Measurements from ENCODE around the gene TARP.

TARP gene

GRCh38 chr7:38220452-38220851 lies 53.0 kb downstream of the TARP start:
- no peak overlapping the region for H3K4me3 ChIP-seq (replicated peaks in 1 of 2; ENCODE audit: low read depth in 1 of 2, low read length in 2 of 2)
- H2AFZ ChIP-seq (ENCODE audit: low read depth, low read length, poor library complexity, severe bottlenecking) = no peak overlapping the region
- H3K36me3 ChIP-seq (ENCODE audit: control insufficient read depth in 1 of 2, insufficient read depth in 2 of 2, low read length in 2 of 2) = peaks cover 0 to 21% of the 10 kb centered on the region in 2 experiments; a peak in 2 of 4 replicates
- no peak for ATAC-seq
- no peaks in the 10 kb centered on the region for H4K20me1 ChIP-seq (ENCODE audit: insufficient read depth)
- H3K79me2 ChIP-seq (ENCODE audit: insufficient read depth, low read length) = no peaks in the 10 kb centered on the region
- no peaks in the 10 kb centered on the region for H3K9me3 ChIP-seq (ENCODE audit: control insufficient read depth in 1 of 2, insufficient read depth in 1 of 2, low read depth in 1 of 2, low read length in 2 of 2)
- ChIA-PET RAD21 (ENCODE audit: low non-redundant PET in 1 of 2, low total read pairs in 2 of 2, uncharacterized antibody in 2 of 2, unreplicated experiment in 2 of 2) (no interaction called here), POLR2A (no interaction called here), CTCF (interaction anchor here (0.8 to 1.6 kb wide), 3 partner anchors 110 to 111 kb away, joined by 3 to 5 read pairs (median 4); no protein-coding TSS in a partner anchor)
- TF ChIP-seq POLR2AphosphoS5 (IDR thresholded peaks at IDR 0.05; ENCODE audit: low read depth, low read length) (no peak), YY1 (IDR thresholded peaks at IDR 0.05; ENCODE audit: extremely low read depth, insufficient replicate concordance, low read depth, low read length) (no peak), CBX3 (IDR thresholded peaks at IDR 0.05; ENCODE audit: low read depth) (no peak), ZNF274 (IDR thresholded peaks at IDR 0.05; ENCODE audit: low read depth, low read length) (no peak), POLR2A (IDR thresholded peaks at IDR 0.05; ENCODE audit: borderline replicate concordance, extremely low read depth, insufficient read depth, insufficient read length) (no peak)
- intact Hi-C loops (cut with micrococcal nuclease) = loop anchor here (5.0 kb wide), 2 partner anchors 97 to 303 kb away; partner anchors contain the start of gene SFRP4
- no peak overlapping the region for H3K9ac ChIP-seq (ENCODE audit: low read length)
- BruUV-seq (replicated peaks) = no TSS peak
- H3K27me3 ChIP-seq (ENCODE audit: insufficient read depth, low read length) = no peaks in the 10 kb centered on the region
- no peak for DNase-seq (ENCODE audit: low read depth, low spot score)
- H3K9me2 ChIP-seq (ENCODE audit: insufficient read depth) = no peaks in the 10 kb centered on the region
- no peaks in the 10 kb centered on the region for H3K4me1 ChIP-seq (ENCODE audit: control insufficient read depth in 1 of 2, insufficient read depth in 2 of 2, low read length in 2 of 2)
- no peak overlapping the region for H3K27ac ChIP-seq (ENCODE audit: low read depth, low read length)
- no peak overlapping the region for H3K4me2 ChIP-seq (ENCODE audit: low read length)

DNA sequence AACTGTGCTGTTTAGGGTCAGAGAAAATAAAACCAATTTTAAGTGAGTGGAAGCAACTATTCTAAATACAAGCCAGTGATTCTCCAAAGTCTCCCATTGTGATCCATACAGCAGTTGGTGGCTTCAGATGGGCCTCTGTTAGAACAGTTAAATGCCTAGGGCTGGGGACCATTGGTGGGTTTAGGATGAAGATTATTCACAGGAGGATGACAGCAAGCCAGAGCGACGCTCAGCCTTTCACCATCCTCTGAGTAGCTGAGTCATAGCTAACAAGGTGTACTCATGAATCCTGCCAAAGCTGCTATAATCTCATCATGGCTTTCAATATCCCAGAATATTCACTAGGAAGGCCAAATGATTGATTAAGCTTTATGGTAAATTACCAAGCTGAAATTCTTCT lies 55.8 kb downstream of the TARP start:
- no peaks in the 10 kb centered on the region for H3K79me2 ChIP-seq (ENCODE audit: insufficient read depth, low read length)
- no peaks in the 10 kb centered on the region for H4K20me1 ChIP-seq (ENCODE audit: insufficient read depth)
- H3K9ac ChIP-seq (ENCODE audit: low read length) = no peak overlapping the region
- H3K4me1 ChIP-seq (ENCODE audit: control insufficient read depth in 1 of 2, insufficient read depth in 2 of 2, low read length in 2 of 2) = no peaks in the 10 kb centered on the region
- RAD21 ChIA-PET (ENCODE audit: low non-redundant PET in 1 of 2, low total read pairs in 2 of 2, uncharacterized antibody in 2 of 2, unreplicated experiment in 2 of 2) = no interaction called here
- H2AFZ ChIP-seq (ENCODE audit: low read depth, low read length, poor library complexity, severe bottlenecking) = no peak overlapping the region
- H3K36me3 ChIP-seq (ENCODE audit: control insufficient read depth in 1 of 2, insufficient read depth in 2 of 2, low read length in 2 of 2) = peaks cover 0 to 21% of the 10 kb centered on the region in 2 experiments; a peak in 2 of 4 replicates
- CTCF ChIA-PET = interaction anchor here (1.7 to 3.3 kb wide), 3 partner anchors 101 to 117 kb away, joined by 5 to 49 read pairs (median 5); no protein-coding TSS in a partner anchor
- no peaks in the 10 kb centered on the region for H3K9me3 ChIP-seq (ENCODE audit: control insufficient read depth in 1 of 2, insufficient read depth in 1 of 2, low read depth in 1 of 2, low read length in 2 of 2)
- no peak overlapping the region for H3K27ac ChIP-seq (ENCODE audit: low read depth, low read length)
- no TSS peak for BruUV-seq (replicated peaks)
- DNase-seq (ENCODE audit: low read depth, low spot score) (no peak), ATAC-seq (no peak)
- no peaks in the 10 kb centered on the region for H3K27me3 ChIP-seq (ENCODE audit: insufficient read depth, low read length)
- H3K9me2 ChIP-seq (ENCODE audit: insufficient read depth) = no peaks in the 10 kb centered on the region
- no peak overlapping the region for H3K4me3 ChIP-seq (replicated peaks in 1 of 2; ENCODE audit: low read depth in 1 of 2, low read length in 2 of 2)
- H3K4me2 ChIP-seq (ENCODE audit: low read length) = no peak overlapping the region
- intact Hi-C loops (cut with micrococcal nuclease) = no loop called here
- POLR2A ChIA-PET = no interaction called here
- TF ChIP-seq POLR2A (IDR thresholded peaks at IDR 0.05; ENCODE audit: borderline replicate concordance, extremely low read depth, insufficient read depth, insufficient read length) (no peak), CEBPB (IDR thresholded peaks at IDR 0.05; ENCODE audit: low read depth) (no peak), SP1 (IDR thresholded peaks at IDR 0.05; ENCODE audit: low read depth) (no peak), MAX (IDR thresholded peaks at IDR 0.05) (no peak), ZNF274 (IDR thresholded peaks at IDR 0.05; ENCODE audit: low read depth, low read length) (no peak), POLR2AphosphoS5 (IDR thresholded peaks at IDR 0.05; ENCODE audit: low read depth, low read length) (no peak), CBX3 (IDR thresholded peaks at IDR 0.05; ENCODE audit: low read depth) (no peak), JUND (IDR thresholded peaks at IDR 0.05) (no peak), ELF1 (IDR thresholded peaks at IDR 0.05; ENCODE audit: borderline replicate concordance, low read depth) (no peak), TCF7L2 (IDR thresholded peaks at IDR 0.05; ENCODE audit: borderline replicate concordance, extremely low read depth, insufficient read depth, insufficient read length) (no peak), FOSL1 (IDR thresholded peaks at IDR 0.05; ENCODE audit: low read depth) (no peak), EZH2 (IDR thresholded peaks at IDR 0.05) (no peak), ZFX (IDR thresholded peaks at IDR 0.05) (no peak)
- TF ChIP-seq, protein P1, sequence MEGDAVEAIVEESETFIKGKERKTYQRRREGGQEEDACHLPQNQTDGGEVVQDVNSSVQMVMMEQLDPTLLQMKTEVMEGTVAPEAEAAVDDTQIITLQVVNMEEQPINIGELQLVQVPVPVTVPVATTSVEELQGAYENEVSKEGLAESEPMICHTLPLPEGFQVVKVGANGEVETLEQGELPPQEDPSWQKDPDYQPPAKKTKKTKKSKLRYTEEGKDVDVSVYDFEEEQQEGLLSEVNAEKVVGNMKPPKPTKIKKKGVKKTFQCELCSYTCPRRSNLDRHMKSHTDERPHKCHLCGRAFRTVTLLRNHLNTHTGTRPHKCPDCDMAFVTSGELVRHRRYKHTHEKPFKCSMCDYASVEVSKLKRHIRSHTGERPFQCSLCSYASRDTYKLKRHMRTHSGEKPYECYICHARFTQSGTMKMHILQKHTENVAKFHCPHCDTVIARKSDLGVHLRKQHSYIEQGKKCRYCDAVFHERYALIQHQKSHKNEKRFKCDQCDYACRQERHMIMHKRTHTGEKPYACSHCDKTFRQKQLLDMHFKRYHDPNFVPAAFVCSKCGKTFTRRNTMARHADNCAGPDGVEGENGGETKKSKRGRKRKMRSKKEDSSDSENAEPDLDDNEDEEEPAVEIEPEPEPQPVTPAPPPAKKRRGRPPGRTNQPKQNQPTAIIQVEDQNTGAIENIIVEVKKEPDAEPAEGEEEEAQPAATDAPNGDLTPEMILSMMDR (IDR thresholded peaks at IDR 0.05 in 2 of 3, conservative IDR thresholded peaks at IDR 0.05 in 1 of 3; ENCODE audit: borderline replicate concordance in 1 of 3, insufficient read depth in 1 of 3, low read depth in 2 of 3, low read length in 2 of 3) = no peak
- TF ChIP-seq, protein P2, sequence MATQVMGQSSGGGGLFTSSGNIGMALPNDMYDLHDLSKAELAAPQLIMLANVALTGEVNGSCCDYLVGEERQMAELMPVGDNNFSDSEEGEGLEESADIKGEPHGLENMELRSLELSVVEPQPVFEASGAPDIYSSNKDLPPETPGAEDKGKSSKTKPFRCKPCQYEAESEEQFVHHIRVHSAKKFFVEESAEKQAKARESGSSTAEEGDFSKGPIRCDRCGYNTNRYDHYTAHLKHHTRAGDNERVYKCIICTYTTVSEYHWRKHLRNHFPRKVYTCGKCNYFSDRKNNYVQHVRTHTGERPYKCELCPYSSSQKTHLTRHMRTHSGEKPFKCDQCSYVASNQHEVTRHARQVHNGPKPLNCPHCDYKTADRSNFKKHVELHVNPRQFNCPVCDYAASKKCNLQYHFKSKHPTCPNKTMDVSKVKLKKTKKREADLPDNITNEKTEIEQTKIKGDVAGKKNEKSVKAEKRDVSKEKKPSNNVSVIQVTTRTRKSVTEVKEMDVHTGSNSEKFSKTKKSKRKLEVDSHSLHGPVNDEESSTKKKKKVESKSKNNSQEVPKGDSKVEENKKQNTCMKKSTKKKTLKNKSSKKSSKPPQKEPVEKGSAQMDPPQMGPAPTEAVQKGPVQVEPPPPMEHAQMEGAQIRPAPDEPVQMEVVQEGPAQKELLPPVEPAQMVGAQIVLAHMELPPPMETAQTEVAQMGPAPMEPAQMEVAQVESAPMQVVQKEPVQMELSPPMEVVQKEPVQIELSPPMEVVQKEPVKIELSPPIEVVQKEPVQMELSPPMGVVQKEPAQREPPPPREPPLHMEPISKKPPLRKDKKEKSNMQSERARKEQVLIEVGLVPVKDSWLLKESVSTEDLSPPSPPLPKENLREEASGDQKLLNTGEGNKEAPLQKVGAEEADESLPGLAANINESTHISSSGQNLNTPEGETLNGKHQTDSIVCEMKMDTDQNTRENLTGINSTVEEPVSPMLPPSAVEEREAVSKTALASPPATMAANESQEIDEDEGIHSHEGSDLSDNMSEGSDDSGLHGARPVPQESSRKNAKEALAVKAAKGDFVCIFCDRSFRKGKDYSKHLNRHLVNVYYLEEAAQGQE (IDR thresholded peaks at IDR 0.05; ENCODE audit: low read depth) = no peak
